B cell (primary cell): ENCODE results near the gene SLC25A52. TPM values are rescaled to one million over a fixed set of nuclear protein-coding genes. Genes with fewer than 3 reads are reported as not detected.
"Not testable (repeated sequence)": the region's sequence is repeated elsewhere in the genome, so short reads cannot be mapped to it uniquely, and the experiment has no call there.

Experiments used
- ATAC-seq: fragments of 200-7000 bp; cut with Tn5 transposase; one replicate; pipeline ENCODE4 v1.10.0; 2021; ENCODE audit warnings: low read depth, mild to moderate bottlenecking, moderate number of reproducible peaks, moderate library complexity
- CTCF ChIA-PET: fragments of 350-600 bp; sonication (Branson Sonifier 250); formaldehyde crosslinking; loops from one replicate; lab custom pipeline; 2021; ENCODE audit warnings: antibody characterized with exemption, inconsistent platforms; lab: Charles Lee
- POLR2A ChIA-PET: fragments of 350-600 bp; sonication (Branson Sonifier 250); formaldehyde crosslinking; loops from one replicate; lab custom pipeline; 2021; ENCODE audit warnings: antibody characterized with exemption; lab: Charles Lee
- DNase-seq: peaks from one replicate; pipeline ENCODE4 v3.0.0; 2013
- H2AFZ ChIP-seq: 2 replicates; pipeline ENCODE4 v1.6.1; 2012; ENCODE audit warnings: mild to moderate bottlenecking, low read depth, low read length; ENCODE audit not compliant: insufficient read depth, poor library complexity, severe bottlenecking
- H3K27ac ChIP-seq, 2 donors: 1 replicate in 1 of 2; 2 replicates in 1 of 2; pipeline ENCODE4 v1.5.1; 2012 to 2013; ENCODE audit warnings: low read length in 2 of 2, mild to moderate bottlenecking in 2 of 2, moderate library complexity in 1 of 2
- H3K27me3 ChIP-seq, 4 experiments: fragments of 200-600 bp in 1 of 4; sonication (generic) in 1 of 4; replicated peaks in 1 of 4; 1 replicate in 2 of 4; 2 replicates in 2 of 4; pipeline versions ENCODE4 v1.6.1 to v1.7.0; 2013 to 2016; ENCODE audit warnings: low read length in 3 of 4, mild to moderate bottlenecking in 2 of 4, mixed read lengths in 1 of 4, moderate library complexity in 1 of 4; ENCODE audit not compliant: insufficient read depth in 4 of 4, control insufficient read depth in 3 of 4; ENCODE audit errors: control extremely low read depth in 1 of 4
- H3K36me3 ChIP-seq, 2 experiments: replicated peaks in 1 of 2; 1 replicate in 1 of 2; 2 replicates in 1 of 2; pipeline versions ENCODE4 v1.6.1 to v1.7.1; 2013; ENCODE audit warnings: low read length in 1 of 2; ENCODE audit not compliant: insufficient read depth in 2 of 2, control insufficient read depth in 1 of 2; ENCODE audit errors: control extremely low read depth in 1 of 2, extremely low read depth in 1 of 2
- H3K4me1 ChIP-seq, 2 donors: fragments of 200-600 bp in 1 of 2; sonication (generic) in 1 of 2; 1 replicate in 1 of 2; 2 replicates in 1 of 2; pipeline versions ENCODE4 v1.5.1 to v1.6.1; 2013 to 2017; ENCODE audit warnings: low read length in 2 of 2; ENCODE audit not compliant: control insufficient read depth in 2 of 2, insufficient read depth in 2 of 2
- H3K4me2 ChIP-seq: replicated peaks from 2 replicates; pipeline ENCODE3; 2012; ENCODE audit warnings: mild to moderate bottlenecking, low read depth, low read length; ENCODE audit not compliant: poor library complexity, severe bottlenecking
- H3K4me3 ChIP-seq, 5 experiments: fragments of 200-600 bp in 1 of 5; sonication (generic) in 1 of 5; 1 replicate in 3 of 5; 2 replicates in 2 of 5; pipeline versions ENCODE4 v1.5.1 to v1.7.0; 2011 to 2016; ENCODE audit warnings: low read length in 4 of 5, mild to moderate bottlenecking in 4 of 5, low read depth in 2 of 5, control low read depth in 1 of 5, moderate library complexity in 1 of 5; ENCODE audit not compliant: insufficient read depth in 1 of 5; ENCODE audit errors: control extremely low read depth in 1 of 5, extremely low read depth in 1 of 5
- H3K79me2 ChIP-seq: fragments of 200-600 bp; sonication (generic); one replicate; pipeline ENCODE4 v1.6.0; 2016; ENCODE audit warnings: low read length; ENCODE audit not compliant: control insufficient read depth, insufficient read depth
- H3K9ac ChIP-seq: fragments of 200-600 bp; sonication (generic); 2 replicates; pipeline ENCODE4 v1.6.1; 2017; ENCODE audit warnings: mild to moderate bottlenecking, low read length, moderate library complexity
- H3K9me3 ChIP-seq, 3 donors: one replicate each; pipeline versions ENCODE4 v1.6.1 to v1.7.1; 2013; ENCODE audit warnings: low read length in 2 of 3; ENCODE audit not compliant: control insufficient read depth in 2 of 3, insufficient read depth in 1 of 3; ENCODE audit errors: control extremely low read depth in 1 of 3
- H4K20me1 ChIP-seq: 2 replicates; pipeline ENCODE4 v1.6.0; 2012; ENCODE audit warnings: mild to moderate bottlenecking, low read length; ENCODE audit not compliant: insufficient read depth, control insufficient read depth, poor library complexity, severe bottlenecking
- H3K27ac Mint-ChIP-seq: one replicate; pipeline ENCODE4 v1.8.0; 2021; ENCODE audit warnings: mixed read lengths
- H3K27me3 Mint-ChIP-seq: one replicate; pipeline ENCODE4 v1.8.0; 2021; ENCODE audit warnings: mixed read lengths
- H3K4me1 Mint-ChIP-seq: one replicate; pipeline ENCODE4 v1.8.0; 2021; ENCODE audit warnings: mixed read lengths
- H3K4me3 Mint-ChIP-seq: one replicate; pipeline ENCODE4 v1.8.0; 2021; ENCODE audit warnings: mixed read lengths
- H3K9me3 Mint-ChIP-seq: one replicate; pipeline ENCODE4 v1.8.0; 2022; ENCODE audit warnings: mixed read lengths; ENCODE audit not compliant: insufficient read depth
- EZH2 ChIP-seq: IDR thresholded peaks from 2 replicates; pipeline ENCODE4 v1.6.1; 2012; ENCODE audit warnings: borderline replicate concordance, low read depth, mild to moderate bottlenecking, moderate library complexity, low read length; ENCODE audit not compliant: insufficient read depth, poor library complexity, severe bottlenecking
- WGBS: methylation state at CpG from one replicate; pipeline ENCODE4 v1.1.5; 2013; ENCODE audit warnings: missing lambda C conversion rate; ENCODE audit not compliant: insufficient coverage; 5-methylcytosine and 5-hydroxymethylcytosine counted together
- intact Hi-C: fragments of 100-400 bp; cut with micrococcal nuclease; formaldehyde crosslinking; loops from one replicate; pipeline ENCODE4 v1.10.0; 2022
- polyA plus RNA-seq: library from polyadenylated mRNA; depleted of rRNA; stranded (reverse); fragments of >200 nt; gene quantifications from 2 replicates; pipeline ENCODE4 v1.2.3, GENCODE V29; 2012
- total RNA-seq, 2 donors: library from RNA; stranded (reverse); fragments of 120-200 nt in 1 of 2; gene quantifications; 1 replicate in 1 of 2; 2 replicates in 1 of 2; pipeline versions ENCODE4 v1.2.3 to v1.2.4, GENCODE V29; 2013 to 2022
- TF ChIP-seq, protein P1 (sequence below): fragments of 200-600 bp; IDR thresholded peaks from one replicate; pipeline ENCODE4 v1.8.0; 2022; ENCODE audit warnings: antibody characterized with exemption, mild to moderate bottlenecking

The SLC25A52 gene
- total and polyA plus RNA-seq, 2 donors (not counting 1 experiment from before 2014, with no cell fraction given): 0.07 TPM; not detected in 1

GRCh38 chr18:31746396-31746795 lies 14.3 kb downstream of the SLC25A52 start:
- TF ChIP-seq, protein P1, sequence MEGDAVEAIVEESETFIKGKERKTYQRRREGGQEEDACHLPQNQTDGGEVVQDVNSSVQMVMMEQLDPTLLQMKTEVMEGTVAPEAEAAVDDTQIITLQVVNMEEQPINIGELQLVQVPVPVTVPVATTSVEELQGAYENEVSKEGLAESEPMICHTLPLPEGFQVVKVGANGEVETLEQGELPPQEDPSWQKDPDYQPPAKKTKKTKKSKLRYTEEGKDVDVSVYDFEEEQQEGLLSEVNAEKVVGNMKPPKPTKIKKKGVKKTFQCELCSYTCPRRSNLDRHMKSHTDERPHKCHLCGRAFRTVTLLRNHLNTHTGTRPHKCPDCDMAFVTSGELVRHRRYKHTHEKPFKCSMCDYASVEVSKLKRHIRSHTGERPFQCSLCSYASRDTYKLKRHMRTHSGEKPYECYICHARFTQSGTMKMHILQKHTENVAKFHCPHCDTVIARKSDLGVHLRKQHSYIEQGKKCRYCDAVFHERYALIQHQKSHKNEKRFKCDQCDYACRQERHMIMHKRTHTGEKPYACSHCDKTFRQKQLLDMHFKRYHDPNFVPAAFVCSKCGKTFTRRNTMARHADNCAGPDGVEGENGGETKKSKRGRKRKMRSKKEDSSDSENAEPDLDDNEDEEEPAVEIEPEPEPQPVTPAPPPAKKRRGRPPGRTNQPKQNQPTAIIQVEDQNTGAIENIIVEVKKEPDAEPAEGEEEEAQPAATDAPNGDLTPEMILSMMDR: no peak
- no peak for TF ChIP-seq EZH2
- DNase-seq: no peak
- Mint-ChIP-seq H3K27me3 (no peaks in the 10 kb centered on the region), H3K27ac (no peak overlapping the region), H3K4me1 (no peaks in the 10 kb centered on the region), H3K4me3 (no peak overlapping the region), H3K9me3 (no peaks in the 10 kb centered on the region)
- no peak overlapping the region for H3K4me3 ChIP-seq
- WGBS: 93% methylated on average over 3 of the region's 4 CpGs
- no peaks in the 10 kb centered on the region for H3K79me2 ChIP-seq
- H3K9ac ChIP-seq: no peak overlapping the region
- H3K4me1 ChIP-seq: no peaks in the 10 kb centered on the region
- ChIA-PET CTCF (interaction anchor here (0.6 to 1.0 kb wide), 2 partner anchors 13 to 324 kb away, joined by 3 to 4 read pairs; no protein-coding TSS in a partner anchor), POLR2A (no interaction called here)
- no peak overlapping the region for H3K4me2 ChIP-seq
- H3K27ac ChIP-seq: no peak overlapping the region
- no peak overlapping the region for H2AFZ ChIP-seq
- H4K20me1 ChIP-seq: no peaks in the 10 kb centered on the region
- intact Hi-C loops: no loop called here
- no peaks in the 10 kb centered on the region for H3K9me3 ChIP-seq
- no peaks in the 10 kb centered on the region for H3K36me3 ChIP-seq
- ATAC-seq: no peak
- no peaks in the 10 kb centered on the region for H3K27me3 ChIP-seq

- TF ChIP-seq EZH2: no peak
- TF ChIP-seq, protein P1: no peak
- Mint-ChIP-seq H3K27me3 (no peaks in the 10 kb centered on the region), H3K27ac (no peak overlapping the region), H3K4me3 (no peak overlapping the region), H3K4me1 (no peaks in the 10 kb centered on the region), H3K9me3 (no peaks in the 10 kb centered on the region)
- no peaks in the 10 kb centered on the region for H3K79me2 ChIP-seq
- H2AFZ ChIP-seq: no peak overlapping the region
- WGBS: 84% methylated on average over 8 of the region's 15 CpGs
- DNase-seq (no peak), ATAC-seq (no peak)
- H4K20me1 ChIP-seq: no peaks in the 10 kb centered on the region
- H3K4me3 ChIP-seq: no peak overlapping the region
- no peak overlapping the region for H3K4me2 ChIP-seq
- intact Hi-C loops: loop anchor here (5.0 kb wide), 1 partner anchor 328 kb away; no protein-coding TSS in a partner anchor
- H3K36me3 ChIP-seq: no peaks in the 10 kb centered on the region
- ChIA-PET POLR2A (no interaction called here), CTCF (no interaction called here)
- H3K27me3 ChIP-seq: no peaks in the 10 kb centered on the region
- no peaks in the 10 kb centered on the region for H3K4me1 ChIP-seq
- no peak overlapping the region for H3K9ac ChIP-seq
- H3K27ac ChIP-seq: no peak overlapping the region
- H3K9me3 ChIP-seq: no peaks in the 10 kb centered on the region
Measured at GRCh38 chr18:31744321-31745067, 16.2 kb downstream of the SLC25A52 start.

DNA sequence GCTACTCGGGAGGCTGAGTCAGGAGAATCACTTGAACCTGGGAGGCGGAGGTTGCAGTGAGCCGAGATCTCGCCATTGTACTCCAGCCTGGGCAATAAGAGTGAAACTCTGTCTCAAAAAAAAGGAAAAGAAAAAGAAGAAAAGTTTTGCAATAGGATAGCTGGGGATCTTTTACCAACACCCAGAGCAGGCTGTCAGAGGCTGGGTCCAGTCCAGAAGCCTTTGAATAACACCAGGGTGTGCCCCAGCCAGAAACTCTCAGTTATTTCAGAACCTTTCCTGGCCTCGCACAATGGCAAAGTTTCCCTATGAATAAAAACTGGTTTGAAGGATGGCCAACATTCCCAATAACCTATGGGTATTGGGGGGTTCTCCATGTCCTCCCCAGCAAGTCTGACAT lies 17.1 kb downstream of the SLC25A52 start:
- H3K27me3 Mint-ChIP-seq, H3K27ac Mint-ChIP-seq, H3K9me3 Mint-ChIP-seq, H3K4me1 Mint-ChIP-seq, DNase-seq, ATAC-seq, H3K79me2 ChIP-seq, H3K9me3 ChIP-seq, H3K9ac ChIP-seq, H3K36me3 ChIP-seq, POLR2A ChIA-PET, H3K4me3 ChIP-seq, H2AFZ ChIP-seq, H3K4me1 ChIP-seq, H4K20me1 ChIP-seq, H3K4me2 ChIP-seq, H3K27me3 ChIP-seq, H3K4me3 Mint-ChIP-seq, H3K27ac ChIP-seq: not testable (repeated sequence)
- CTCF ChIA-PET: interaction anchor here (1.9 kb wide), 1 partner anchor 234 kb away, joined by 6 read pairs; no protein-coding TSS in a partner anchor
- intact Hi-C loops: loop anchor here (5.0 kb wide), 1 partner anchor 329 kb away; no protein-coding TSS in a partner anchor
- no CpG with 5 or more reads among the region's 5 CpGs for WGBS
